CD8-positive, alpha-beta T cell (primary cell): ENCODE measurements around the gene SYNCRIP. TPM values are rescaled to one million over a fixed set of nuclear protein-coding genes. Genes with fewer than 3 reads are reported as not detected.

Experiments used
- total RNA-seq, 46 experiments: library from RNA in 2 of 46; stranded (reverse) in 2 of 46; gene quantifications; one replicate each; pipeline ENCODE4 v1.2.3 and lab custom pipeline; 2021 to 2026

Gene SYNCRIP
- total RNA-seq, 2 experiments from 2014 or later: 64.0 to 64.3 TPM

Other genes starting within 250 kb of the SYNCRIP start
- 10 to 100 TPM; 12.7 to 13.0 TPM for gene NT5E, start 192.8 kb downstream of the SYNCRIP start, total RNA-seq
- gene SNX14, start 49.0 kb downstream of the SYNCRIP start, total RNA-seq: 10 to 100 TPM; 34.2 to 38.1 TPM